Measurements from ENCODE around the gene VTI1B. TPM values are rescaled to one million over a fixed set of nuclear protein-coding genes. Genes with fewer than 3 reads are reported as not detected.

Gene VTI1B
- total and polyA plus RNA-seq, 2 of the 4 experiments (the other 2 are of a cell fraction): 61.8 to 90.2 TPM

DNA sequence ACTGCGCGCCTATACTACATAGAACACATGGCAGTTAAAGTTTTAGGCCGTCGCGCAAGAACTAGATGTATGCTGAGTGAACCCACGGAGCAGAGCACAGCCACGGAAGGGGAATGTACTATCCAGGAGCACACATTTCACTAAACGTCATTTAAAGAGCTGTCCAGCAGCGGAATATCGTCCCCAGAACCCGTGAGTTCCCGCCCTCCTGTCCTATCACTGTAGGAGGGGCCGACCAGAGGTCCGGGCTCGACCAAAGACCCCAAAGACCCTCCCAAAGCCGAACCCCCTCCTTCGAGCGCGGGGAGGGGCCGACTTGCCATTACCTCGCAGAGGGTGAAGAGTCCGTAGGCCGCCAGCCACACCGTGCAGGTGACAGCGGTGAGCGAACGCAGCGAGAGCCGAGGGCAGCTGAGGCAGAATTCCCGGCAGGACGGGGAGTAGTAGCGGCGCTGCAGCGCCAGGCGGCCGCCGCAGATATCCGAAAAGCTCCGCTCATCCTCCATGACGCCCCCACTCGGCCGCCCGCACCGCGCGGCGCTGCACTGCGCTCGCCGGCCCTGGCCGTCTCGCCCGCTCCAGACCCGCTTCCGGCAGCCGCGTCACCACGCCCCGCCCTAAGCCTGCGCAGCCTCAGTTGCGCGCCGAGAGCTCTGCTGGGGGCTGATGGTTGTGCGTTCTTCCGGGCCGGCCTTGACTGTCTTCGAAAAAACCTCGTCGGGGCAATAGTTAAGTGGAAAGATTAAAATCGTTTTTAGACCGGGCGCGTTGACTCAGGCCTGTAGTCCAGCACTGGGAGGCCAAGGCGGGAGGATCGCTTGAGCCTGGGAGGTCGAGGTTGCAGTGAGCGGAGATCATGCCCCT is 74.5 kb downstream of the VTI1B start, which contains the start of gene PIGH:
PIGH (minus strand) TSS at position 571 of the 864 bp plus-strand sequence; CDS start at position 506, 65 bp downstream.
- WGBS, 2 experiments (ENCODE audit: extremely low coverage in 2 of 2, insufficient read length in 1 of 2): 18% methylated on average over 25 of the region's 77 CpGs; no CpG with 5 or more reads in 1 of the 2 experiments
- Histone ChIP-seq H3K36me3 (ENCODE audit: control insufficient read depth, insufficient read depth, low read length) (no peaks in the 10 kb centered on the region), H4K20me1 (ENCODE audit: insufficient read depth, low read length) (no peaks in the 10 kb centered on the region), H2BK5ac (ENCODE audit: low read depth, low read length, poor library complexity, severe bottlenecking) (peak within 1 kb of the TSS; percentile 53), H4K5ac (ENCODE audit: low read depth, low read length) (peak within 1 kb of the TSS; percentile 93), H3K9me1 (ENCODE audit: insufficient read depth, low read length) (peaks cover 3% of the 10 kb centered on the region; the same call in 1 of the 2 replicates), H3K9me3 (ENCODE audit: control insufficient read depth, insufficient read depth, low read length) (no peaks in the 10 kb centered on the region), H3K23ac (ENCODE audit: low read depth, low read length) (peak within 1 kb of the TSS; percentile 92), H4K91ac (ENCODE audit: insufficient read depth, low read depth, low read length) (peak within 1 kb of the TSS; percentile 95), H3K4me3 (ENCODE audit: insufficient read depth, low read depth, low read length) (peak within 1 kb of the TSS; percentile 67), H3K27me3 (ENCODE audit: control insufficient read depth, insufficient read depth, low read length) (no peaks in the 10 kb centered on the region), H3K14ac (replicated peaks; ENCODE audit: low read depth, low read length) (peak within 1 kb of the TSS; percentile 96), H2AFZ (replicated peaks; ENCODE audit: low read length, poor library complexity) (peak within 1 kb of the TSS; percentile 98), H3K56ac (ENCODE audit: extremely low read depth, insufficient read depth, low read length) (0 out of 2 replicates have a peak within 1 kb of the TSS, but pooled peaks have one; percentile 46), H3K4ac (ENCODE audit: low read depth, low read length) (peak within 1 kb of the TSS; percentile 94), H2AK5ac (ENCODE audit: low read depth, low read length) (peak within 1 kb of the TSS; percentile 92), H3K4me2 (ENCODE audit: low read depth, low read length) (peak within 1 kb of the TSS; percentile 87), H2BK20ac (ENCODE audit: low read depth, low read length) (no peak within 1 kb of the TSS), H3K27ac (ENCODE audit: insufficient read depth, low read length) (peak within 1 kb of the TSS; percentile 85), H3K9ac (ENCODE audit: low read depth, low read length) (peak within 1 kb of the TSS; percentile 70), H3K79me1 (ENCODE audit: low read depth in 1 of 2, low read length in 2 of 2) (peaks cover 0 to 4% of the 10 kb centered on the region in 2 experiments; a peak in 1 of 4 replicates), H3K4me1 (ENCODE audit: control insufficient read depth, insufficient read depth, low read length) (no peaks in the 10 kb centered on the region), H2AK9ac (replicated peaks; ENCODE audit: low read depth, low read length, poor library complexity) (peak within 1 kb of the TSS; percentile 74), H3K18ac (ENCODE audit: low read depth, low read length) (peak within 1 kb of the TSS; percentile 67), H2BK15ac (ENCODE audit: low read depth, low read length) (0 out of 3 replicates have a peak within 1 kb of the TSS, but pooled peaks have one; percentile 63), H4K8ac (ENCODE audit: low read depth in 2 of 2, low read length in 2 of 2) (peak within 1 kb of the TSS; percentile 98 to 100), H2BK120ac (ENCODE audit: low read depth, low read length) (peak within 1 kb of the TSS; percentile 72)
- in situ Hi-C loops (cut with MboI; ENCODE audit: low sequenced_read_pairs) (no loop called here), intact Hi-C loops (cut with micrococcal nuclease) (loop anchor here (5.0 kb wide), 1 partner anchor 67 kb away; no protein-coding TSS in a partner anchor), dilution Hi-C loops (cut with HindIII; ENCODE audit: low sequenced_read_pairs, unreplicated experiment) (no loop called here)
- BruUV-seq (replicated peaks): no TSS peak
- DNase-seq: peak; percentile 80
- CTCF ChIA-PET: interaction anchor here (1.0 to 2.0 kb wide), 6 partner anchors 9 to 173 kb away, joined by 3 to 7 read pairs (median 6); no protein-coding TSS in a partner anchor
- POLR2A ChIA-PET (ENCODE audit: unreplicated experiment): interaction anchor here (0.5 to 1.0 kb wide), 3 partner anchors 10 to 92 kb away, joined by 3 to 14 read pairs (median 4); no protein-coding TSS in a partner anchor
- peak; percentile 99 for ATAC-seq (ENCODE audit: low read depth)
- TF ChIP-seq RCOR1 (IDR thresholded peaks at IDR 0.05; ENCODE audit: insufficient replicate concordance, low read length) (no peak), CTCF (conservative IDR thresholded peaks at IDR 0.05; ENCODE audit: low read depth, low read length) (peak; percentile 68), MAFK (IDR thresholded peaks at IDR 0.05; ENCODE audit: low read depth, low read length) (no peak), CEBPB (IDR thresholded peaks at IDR 0.05; ENCODE audit: low read depth, low read length) (no peak), FOS (IDR thresholded peaks at IDR 0.05; ENCODE audit: low read depth, low read length) (no peak), SMC3 (IDR thresholded peaks at IDR 0.05; ENCODE audit: low read depth, low read length) (peak; percentile 40), BHLHE40 (IDR thresholded peaks at IDR 0.05; ENCODE audit: low read depth, low read length) (no peak), NFE2L2 (IDR thresholded peaks at IDR 0.05; ENCODE audit: low read depth, low read length) (no peak), MXI1 (IDR thresholded peaks at IDR 0.05; ENCODE audit: borderline replicate concordance, low read depth, low read length) (peak; percentile 73; the same call in 1 of the 2 replicates), RFX5 (IDR thresholded peaks at IDR 0.05; ENCODE audit: low read depth, low read length) (no peak)
- TF ChIP-seq, protein P1, sequence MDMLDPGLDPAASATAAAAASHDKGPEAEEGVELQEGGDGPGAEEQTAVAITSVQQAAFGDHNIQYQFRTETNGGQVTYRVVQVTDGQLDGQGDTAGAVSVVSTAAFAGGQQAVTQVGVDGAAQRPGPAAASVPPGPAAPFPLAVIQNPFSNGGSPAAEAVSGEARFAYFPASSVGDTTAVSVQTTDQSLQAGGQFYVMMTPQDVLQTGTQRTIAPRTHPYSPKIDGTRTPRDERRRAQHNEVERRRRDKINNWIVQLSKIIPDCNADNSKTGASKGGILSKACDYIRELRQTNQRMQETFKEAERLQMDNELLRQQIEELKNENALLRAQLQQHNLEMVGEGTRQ (IDR thresholded peaks at IDR 0.05; ENCODE audit: low read depth, low read length): no peak
- TF ChIP-seq, protein P2, sequence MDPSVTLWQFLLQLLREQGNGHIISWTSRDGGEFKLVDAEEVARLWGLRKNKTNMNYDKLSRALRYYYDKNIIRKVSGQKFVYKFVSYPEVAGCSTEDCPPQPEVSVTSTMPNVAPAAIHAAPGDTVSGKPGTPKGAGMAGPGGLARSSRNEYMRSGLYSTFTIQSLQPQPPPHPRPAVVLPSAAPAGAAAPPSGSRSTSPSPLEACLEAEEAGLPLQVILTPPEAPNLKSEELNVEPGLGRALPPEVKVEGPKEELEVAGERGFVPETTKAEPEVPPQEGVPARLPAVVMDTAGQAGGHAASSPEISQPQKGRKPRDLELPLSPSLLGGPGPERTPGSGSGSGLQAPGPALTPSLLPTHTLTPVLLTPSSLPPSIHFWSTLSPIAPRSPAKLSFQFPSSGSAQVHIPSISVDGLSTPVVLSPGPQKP (IDR thresholded peaks at IDR 0.05; ENCODE audit: borderline replicate concordance, low read depth, low read length): no peak

Data from IMR-90 (cell line).